KG1 (cell line): ENCODE results near the gene BIN1.

Experiments
- DNase-seq: peaks from one replicate; lab custom pipeline; 2025; lab: John Stamatoyannopoulos, UW

Gene BIN1

DNA sequence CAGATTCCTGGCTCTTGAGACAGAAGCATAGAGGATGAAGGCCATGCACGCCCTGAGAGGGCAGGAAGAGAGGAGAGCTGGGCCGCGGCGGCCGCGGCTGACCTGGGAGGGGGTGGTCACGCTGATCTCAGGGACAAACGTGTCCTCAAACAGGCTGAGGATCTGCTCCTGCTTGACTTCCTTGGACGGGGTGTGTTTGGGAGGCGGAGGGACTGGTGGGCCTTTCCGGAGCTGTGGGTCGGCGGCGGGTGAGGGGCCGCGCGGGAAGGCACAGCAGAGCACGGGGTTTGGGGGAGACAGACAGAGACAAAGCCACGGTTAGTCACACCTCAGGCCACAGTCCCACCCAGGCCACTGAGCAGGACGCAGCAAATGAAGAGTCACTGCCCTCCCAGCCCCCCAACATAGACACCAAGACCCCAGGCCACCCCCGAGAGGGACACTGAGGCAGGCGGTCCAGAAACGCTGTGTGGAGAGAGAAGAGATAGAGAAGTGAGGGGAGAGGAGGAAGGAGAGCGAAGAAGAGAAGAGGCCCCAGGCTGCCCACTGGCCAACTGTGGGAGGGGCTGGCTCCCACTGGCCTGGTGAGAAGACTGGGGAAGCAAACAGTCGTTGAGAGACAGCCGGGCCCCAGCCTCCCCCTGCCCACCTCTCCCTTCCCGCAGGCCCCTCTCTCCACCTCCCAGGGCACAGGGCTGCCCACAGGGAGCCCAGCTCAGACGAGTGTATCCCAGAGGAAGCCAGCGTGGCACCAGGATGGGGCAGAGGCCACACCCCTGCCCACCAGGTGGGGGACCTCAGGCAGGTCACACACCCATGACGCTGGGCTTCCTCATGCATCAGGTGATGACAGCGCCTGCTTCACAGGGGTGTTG, 49.3 kb downstream of the BIN1 start:
- no peak for DNase-seq

DNA sequence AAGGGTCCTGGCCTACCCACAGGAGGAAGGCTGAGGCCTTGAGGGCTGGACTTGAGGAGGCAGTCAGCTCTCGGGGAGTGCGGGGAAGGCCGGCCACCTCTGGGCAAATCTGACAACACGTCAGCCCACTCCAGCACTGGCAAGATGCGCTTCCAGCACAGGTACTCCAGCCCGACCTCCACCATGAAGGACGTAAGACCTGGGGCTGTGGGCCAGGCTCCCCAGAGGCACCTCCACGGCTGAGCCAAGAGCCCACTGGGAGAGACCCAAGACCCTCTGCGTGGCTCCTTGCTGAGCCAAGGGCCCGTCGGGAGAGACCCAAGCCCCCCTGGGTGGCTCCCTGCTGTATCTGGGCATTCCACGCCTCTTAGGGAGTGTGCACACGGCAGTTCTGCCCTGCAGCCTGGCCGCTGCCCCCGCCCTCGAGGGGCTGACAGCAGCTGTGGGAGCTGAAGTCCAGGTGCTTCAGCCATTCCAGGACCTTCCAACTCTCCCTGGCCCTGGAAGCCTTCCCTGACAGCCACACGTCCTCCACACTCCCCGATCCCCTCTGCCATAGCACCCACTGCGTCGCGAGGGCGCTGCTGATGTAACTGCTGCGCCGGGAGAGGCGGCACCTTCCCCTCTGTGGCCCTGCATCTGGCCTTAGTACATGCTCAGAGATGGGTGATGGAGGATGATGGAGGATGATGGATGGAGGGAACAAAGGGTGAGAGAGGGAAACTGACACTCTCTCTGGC, 50.2 kb downstream of the BIN1 start:
- no peak for DNase-seq

DNA sequence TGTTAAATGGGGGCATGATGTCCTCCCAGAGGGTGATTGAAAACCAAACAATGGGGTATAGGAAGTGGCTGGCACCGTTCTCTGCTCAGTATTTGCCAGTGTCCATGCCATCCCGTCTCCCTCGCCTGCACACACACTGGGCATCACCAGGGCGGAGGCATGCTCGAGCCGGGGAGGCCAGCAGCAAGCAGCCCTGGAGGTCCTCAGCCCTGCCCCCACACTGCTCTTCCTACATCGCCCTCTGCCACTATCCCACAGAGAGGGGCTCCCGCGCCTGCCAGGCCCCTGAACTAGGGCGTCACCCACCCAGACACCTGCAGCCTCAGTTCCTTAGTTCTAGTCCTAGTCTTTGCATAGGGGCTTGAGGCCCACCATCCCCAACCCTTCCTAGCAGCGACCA, 50.9 kb downstream of the BIN1 start:
- DNase-seq, result no peak

DNA sequence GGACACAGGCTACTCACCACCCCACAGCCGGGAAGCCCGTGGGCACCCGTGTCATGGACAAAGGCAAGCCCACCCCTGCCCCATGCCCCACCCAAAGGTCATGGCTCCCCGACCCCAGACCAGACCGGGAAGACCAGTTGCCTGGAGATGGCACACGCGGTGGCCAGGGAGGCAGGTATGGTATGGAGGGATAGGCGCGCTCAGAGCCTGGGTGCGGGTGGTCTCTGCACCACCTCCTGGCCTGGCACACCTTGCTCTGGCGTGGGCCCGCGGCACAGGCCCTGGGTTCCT, 51.2 kb downstream of the BIN1 start:
- no peak for DNase-seq

DNA sequence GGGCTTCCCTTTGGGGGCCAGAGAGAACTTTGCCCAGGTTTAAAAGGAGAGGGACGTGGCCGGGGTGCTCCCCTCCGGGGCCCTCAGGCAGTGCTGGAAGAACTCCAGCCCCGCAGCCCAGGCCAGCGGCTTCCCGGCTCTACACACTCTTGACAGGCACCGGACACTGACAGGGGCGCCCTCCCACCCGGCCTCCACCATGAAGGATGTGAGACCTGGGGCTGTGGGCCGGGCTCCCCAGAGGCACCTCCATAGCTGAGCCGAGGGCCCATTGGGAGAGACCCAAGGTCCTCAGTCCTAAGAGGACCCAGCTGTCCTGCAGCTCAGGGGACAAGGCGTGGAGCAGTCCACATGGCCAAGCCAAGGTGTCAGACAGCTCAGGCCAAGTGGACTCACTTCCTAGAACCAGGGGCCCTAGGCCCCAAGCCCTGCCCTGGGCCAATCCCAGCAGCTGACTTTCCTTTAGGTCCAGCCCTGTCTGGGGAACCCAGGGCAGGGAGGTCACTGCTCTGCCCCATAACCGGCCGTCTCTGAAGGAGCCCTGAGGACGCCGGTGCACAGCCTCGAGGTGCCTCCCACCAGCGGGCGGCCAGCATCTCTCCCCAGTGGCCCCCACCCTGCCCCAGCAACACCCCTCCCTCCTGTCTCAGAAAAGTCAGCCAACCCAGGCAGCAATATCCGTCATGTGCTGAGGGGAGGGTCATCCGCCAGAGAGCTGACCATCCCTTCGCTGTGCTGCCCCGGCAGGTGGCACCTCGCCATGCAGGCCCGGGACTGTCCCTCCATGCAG, 51.8 kb downstream of the BIN1 start:
- no peak for DNase-seq

DNA sequence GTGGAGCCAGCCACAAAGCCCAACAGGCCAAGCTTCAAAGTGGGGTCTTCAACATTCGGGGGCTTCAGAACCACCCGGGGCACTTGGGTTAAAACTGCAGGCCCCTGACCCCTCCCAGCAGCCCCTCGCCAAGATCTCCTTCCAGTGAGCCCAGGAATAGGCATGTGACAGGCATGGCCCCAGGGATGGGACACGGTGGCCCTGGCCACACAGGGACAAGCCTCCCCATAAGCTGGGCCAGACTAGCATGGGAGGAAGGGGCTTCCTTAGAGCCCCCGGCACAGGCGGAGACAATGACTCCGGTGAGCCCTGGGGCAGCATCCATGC, 52.4 kb downstream of the BIN1 start:
- DNase-seq, result no peak

DNA sequence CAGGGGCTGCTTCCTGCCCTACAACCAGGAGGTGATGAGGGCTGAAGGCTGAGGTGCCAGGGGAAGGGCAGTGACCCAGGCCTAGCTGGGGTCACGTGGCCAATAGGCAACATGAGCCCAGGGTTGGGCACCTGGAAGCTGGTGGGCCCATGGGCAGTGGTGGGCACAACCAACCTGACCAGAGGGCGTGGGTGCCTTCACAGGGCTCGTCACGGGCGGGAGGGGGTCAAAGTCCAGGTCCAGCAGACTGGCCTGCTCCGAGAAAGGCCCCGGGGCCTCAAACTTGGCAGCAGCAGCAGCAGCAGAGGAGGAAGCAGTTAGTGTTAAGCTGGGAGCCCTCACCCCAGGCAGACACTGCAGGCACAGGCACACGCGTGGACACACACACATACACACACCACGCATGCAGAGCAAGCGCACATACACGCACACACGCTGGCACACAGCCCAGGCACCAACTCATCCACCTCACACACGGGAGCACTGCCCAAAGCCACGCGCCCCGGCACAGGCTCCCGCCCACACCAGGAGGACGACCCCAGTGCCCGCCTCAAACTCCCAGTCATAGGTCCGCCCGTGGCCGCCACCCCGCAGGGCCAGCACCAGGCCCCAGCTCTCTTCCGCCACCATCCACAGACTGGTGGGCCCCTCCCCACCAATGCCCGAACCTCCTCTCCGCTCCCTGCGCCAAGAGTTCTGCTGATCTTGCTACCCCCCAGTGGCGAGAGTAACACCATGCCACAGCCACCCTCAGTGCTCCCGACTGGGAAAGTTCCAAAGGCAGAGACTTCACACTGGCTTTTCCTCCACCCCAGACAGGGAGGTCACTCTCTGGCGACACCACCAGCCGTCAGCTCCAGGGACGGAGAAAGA, 53.0 kb downstream of the BIN1 start:
- no peak for DNase-seq

DNA sequence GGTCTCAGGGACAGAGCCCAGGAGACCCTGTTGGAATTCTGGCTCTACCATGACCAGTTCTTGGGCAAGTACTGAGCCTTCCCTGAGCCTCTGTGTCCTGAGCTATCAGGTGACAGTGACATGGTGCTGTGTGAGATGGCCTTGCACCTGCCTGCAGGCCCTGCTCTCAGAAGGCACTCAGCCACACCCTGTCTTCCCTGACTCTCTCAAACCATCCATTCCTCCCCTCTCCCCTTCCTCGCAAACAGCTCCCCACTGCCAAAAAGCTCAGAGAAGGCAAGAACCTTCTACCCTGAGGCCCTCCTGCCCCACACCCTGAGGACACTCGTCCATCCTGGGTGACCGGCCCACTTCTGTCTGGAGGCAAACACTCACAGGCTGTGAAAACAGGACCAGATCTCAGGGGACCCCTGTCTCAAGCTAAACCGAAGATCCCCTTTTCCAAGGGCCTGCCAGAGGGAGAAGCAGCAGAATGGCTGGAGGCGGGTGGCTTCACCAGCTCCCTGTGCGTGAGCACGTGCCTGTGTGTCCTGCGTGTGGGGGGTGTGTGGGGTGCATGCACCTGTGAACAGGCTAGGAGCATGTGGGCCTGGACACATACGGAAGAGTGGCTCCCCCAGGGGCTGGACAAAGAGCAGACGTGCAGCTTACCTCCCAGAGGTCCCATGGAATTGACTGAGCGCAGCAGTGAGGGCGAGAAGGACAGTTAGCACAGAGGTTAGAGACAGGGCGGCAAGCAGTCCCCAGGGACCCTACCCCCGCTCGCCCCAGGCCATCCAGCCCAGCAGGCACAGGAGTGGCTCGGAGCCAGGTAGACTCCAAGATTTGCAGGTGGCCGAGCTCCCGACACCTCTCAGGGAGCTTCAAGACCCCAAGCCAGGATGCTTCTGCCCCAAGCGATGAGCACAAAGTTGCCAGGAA, 53.9 kb downstream of the BIN1 start:
- DNase-seq, result no peak

DNA sequence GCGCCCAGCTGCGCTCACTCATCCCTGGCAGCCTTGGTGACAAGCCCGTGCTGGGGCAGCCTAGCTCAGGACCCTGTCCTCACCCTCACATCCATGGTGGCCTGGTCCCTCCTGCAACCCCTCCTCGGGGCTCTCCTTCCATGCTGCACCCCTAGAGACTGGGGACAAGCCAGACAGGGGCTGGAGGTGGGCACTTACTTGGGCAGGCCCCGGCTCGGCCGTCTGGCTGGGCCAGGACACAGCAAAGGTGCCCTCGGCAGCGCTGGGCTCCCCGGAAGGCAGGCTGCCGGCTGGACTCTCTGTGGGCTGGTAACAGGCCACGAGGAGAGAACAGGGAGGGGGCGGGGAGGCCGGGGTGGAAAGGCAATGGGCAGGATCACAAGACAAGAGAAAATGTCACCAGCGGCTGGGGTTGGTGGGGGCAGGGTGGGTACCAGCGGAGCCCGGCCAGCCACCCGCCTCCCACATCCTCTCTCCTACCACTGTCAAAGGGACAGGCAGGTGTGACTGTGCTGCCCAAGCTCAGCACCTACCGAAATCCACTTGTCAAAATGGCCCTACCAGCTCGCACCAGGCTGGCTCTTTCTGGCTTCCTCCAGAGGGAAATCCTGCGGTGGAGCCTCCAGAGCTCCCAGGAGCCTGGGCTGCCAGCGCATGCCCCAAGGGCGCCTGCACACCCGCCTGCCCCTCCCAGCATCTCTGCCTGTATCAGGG, 54.7 kb downstream of the BIN1 start:
- DNase-seq, result no peak

DNA sequence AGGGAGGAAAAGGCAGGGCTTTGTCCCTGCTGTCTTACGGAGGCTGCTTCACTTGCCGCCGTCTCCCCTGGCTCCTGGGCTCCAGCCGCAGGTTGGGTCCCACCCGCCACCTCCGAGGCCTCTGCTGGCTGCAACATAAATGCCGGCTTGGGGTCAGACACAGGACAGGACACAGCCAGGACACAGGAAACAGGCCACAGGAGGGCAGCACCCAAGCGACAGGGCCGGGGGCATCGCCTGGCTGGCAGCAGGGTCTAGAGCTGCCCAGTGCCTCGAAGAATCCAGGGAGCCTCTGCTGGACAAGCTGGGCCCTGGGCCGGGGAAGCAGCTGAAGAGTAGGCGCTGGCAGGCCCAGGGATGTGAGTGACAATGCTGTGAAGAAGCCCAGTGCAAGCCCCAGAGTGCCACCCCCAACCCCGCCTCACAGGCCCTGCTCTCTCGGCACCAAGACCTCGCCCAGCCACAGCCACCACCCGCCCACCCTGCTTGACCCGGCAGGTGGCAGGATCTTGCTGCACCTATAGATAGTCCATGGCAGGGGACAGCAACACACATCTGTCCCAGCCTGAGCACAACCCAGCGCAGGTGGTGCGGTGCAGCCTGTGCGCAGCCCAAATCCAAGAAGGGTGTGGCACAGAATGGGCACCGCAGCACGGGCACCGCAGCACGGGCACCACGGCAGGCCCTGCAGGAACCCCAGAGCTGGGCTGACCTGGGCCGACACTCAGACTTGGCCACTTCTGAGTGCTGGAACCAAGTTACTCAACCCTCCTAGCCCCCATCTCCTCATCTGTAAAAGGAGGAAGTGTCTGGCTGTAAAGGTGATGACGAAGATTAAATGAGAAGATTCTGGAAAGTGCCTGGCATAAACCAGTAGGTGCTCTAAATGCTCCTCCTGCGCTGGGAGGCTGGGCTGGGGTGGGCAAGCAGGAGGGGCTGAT, 55.6 kb downstream of the BIN1 start:
- no peak for DNase-seq

DNA sequence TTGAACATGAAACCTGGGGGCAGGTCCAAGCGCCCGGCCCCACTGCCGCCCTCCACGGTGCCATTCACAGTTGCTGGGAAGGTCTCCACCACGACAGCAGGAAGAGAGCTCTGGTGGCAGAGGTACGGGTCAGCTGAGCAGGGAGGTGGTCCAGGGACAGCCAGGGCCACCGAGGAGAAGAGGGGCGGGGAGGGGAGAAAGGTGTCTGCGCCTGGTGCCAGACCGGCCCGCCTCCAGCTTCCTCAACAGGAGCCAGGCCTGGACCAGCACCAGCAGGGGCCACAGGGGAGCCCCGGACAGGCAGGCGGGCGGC, 56.2 kb downstream of the BIN1 start:
- no peak for DNase-seq

DNA sequence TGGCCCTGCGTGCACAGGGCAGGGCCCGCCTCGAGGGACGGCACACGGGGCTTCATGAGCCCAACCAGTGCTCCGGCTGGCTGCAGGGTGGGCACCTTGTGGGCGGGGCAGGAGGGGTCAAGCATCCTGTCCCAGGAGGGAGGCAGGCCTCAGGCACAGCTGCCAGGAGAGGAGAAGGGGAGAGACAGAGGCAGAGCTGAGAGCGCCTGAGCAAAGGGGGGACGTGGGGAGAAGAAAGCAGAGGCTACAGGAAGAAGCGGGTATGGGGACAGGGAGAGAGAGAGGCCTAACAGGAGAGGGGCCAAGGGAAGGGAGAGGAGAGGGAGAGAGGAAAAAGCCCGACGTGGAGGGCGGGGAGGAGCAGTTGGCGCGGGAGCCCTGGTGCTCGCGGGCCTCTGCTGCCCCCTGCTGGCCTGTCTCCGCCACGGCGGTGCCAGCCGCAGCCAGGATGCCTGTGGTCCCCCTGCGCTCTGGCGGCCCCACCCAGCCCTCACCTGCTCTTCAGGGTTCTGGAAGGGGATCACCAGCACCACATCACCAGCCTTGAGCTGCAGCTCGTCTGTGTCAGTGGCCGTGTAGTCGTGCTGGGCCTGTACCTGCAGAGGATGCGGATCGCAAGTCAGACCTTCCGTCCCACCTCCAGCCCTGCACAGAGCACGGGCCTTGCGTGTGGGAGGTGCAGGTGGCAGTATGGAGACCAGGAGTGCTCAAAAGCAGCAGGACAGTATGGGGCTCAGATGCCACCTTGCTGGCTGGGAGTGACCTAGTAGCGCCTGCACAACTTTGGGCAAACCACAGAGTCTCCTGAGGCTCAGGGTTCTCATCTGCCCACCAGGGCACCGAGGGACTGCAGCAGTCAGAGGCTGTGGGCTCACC, 56.8 kb downstream of the BIN1 start:
- DNase-seq, result no peak

DNA sequence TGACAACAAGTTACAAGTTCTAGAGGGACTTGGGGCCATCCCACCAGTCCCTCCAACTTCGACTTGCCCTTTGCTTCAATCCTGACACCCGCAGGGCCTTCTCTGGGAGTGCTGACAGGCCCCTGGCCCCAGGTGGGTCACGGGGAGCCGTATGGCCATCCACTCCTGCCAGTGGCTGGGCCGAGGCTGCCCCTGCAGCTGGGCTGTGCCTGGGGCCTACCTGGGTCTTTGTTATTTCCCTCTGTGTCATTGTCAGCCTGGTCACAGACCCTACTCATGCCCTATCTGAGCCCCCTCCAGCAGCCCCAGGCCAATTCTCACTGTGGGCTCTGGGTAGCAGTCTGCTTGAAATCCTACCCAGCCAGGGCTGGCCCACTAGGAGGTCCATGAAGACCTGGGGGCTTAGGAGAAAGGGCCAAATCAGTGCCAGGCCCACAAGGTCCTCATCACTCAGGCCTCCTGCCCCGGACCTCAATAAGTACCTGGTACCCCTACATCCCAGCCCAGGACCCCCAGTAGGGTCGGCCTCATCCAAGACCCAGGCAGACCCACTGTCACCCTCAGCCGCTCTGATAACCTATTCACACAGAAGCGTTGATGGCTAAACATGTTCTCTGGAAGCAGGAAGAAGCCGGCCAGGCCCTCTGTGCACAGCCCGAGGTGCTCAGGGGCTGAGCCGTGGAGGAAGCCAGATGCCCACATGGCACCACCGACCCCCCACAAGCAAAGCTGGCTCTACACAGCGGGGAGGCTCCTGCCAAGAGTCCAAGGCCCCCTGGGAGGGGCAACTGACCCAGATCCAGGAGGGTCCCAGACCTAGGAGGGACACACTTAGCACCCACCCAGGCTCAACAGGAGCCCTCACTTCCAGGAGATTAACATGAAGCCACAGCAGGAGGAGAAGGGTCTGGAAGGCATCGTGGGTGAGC, 57.7 kb downstream of the BIN1 start:
- no peak for DNase-seq

DNA sequence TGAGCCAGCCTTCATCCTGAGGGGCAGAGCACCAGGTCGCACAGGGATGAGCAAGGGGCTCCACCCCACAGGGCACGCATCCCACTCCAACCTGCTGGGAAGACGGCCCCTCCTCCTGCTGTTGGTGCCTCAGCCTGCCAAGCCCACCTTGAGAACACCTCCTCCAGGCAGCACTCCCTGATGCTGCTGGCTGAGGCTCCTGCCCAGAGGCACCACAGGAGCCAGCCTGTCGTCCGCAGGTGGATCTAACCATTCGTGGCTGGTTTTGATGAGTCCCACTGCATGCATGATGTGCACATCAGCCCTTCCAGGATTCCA, 58.4 kb downstream of the BIN1 start:
- no peak for DNase-seq

DNA sequence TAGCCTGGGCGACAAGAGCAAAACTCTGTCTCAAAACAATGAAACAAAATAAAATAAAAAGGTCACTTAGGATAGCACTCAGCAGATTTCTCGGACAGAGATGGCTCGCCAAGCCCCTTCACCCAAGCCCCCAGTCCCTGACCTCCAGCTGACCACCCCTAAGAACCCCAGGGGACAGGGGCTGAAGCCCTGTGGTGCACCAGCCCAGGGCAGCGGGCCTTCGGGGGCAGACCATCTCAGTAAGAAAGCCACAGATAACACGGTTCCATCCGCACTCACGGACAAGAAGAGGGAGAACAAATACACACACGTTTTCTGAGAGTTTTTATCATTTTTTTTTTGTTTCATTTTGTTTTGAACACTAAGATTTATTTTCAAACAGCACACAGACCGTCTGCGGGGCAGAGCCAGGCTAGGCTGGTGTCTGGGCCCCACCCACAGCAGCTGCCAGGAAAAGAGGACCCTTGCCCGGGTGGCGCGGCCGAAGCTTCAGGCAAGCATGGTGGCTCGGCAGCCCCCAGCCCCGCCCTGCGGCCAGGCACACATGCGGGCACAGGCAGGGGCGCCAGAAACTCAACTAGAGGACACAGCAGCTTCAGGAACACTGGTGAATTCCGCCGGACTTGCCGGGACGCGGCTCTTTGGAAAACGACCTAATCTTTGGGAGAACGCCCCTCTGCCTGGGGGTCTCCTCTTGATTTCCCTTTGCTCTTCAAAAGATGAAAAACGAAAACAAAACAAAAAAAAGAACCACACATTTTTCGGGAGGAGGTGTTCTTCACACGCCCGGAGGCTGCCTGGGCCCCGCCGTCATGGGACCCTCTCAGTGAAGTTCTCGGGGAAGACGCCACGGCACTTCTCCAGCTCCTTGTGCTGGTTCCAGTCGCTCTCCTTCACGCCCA, 59.0 kb downstream of the BIN1 start:
- DNase-seq, result no peak

DNA sequence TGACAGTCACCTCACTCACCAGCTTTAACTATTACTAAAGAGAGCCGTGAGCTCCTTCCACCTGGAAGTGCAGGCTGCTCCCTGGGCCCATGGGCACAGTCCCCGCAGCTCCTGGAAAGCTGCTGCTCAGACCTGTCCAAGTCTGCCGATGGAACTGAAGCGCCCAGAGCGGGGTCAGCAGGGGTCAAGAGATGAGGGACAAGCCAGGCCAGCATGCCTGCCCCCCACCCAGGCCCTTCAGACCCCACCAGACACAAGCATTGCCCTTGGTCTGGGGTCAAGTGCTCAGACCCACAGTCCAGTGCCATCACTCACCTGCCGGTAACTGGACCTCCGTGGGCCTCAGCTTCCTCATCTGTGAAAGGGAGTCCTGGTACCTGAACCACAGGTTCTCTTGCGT, 59.9 kb downstream of the BIN1 start:
- no peak for DNase-seq
